ENCODE data around the gene ZNF521.
"Not testable (repeated sequence)": the region's sequence is repeated elsewhere in the genome, so short reads cannot be mapped to it uniquely, and the experiment has no call there.

Gene ZNF521

GRCh38 chr18:25052511-25052921, 299.4 kb downstream of the ZNF521 start:
- Histone ChIP-seq H3K27me3 (ENCODE audit: control insufficient read depth, insufficient read depth, low read length) (no peaks in the 10 kb centered on the region), H3K9ac (ENCODE audit: low read length) (no peak overlapping the region), H3K27ac (ENCODE audit: low read depth, low read length) (no peak overlapping the region), H3K4me3 (ENCODE audit: low read length) (no peak overlapping the region), H3K36me3 (ENCODE audit: control insufficient read depth, insufficient read depth, low read length) (no peaks in the 10 kb centered on the region), H3K4me1 (ENCODE audit: control insufficient read depth, insufficient read depth, low read length) (no peaks in the 10 kb centered on the region)

GRCh38 chr18:25050605-25051004, 301.4 kb downstream of the ZNF521 start:
- no peaks in the 10 kb centered on the region for H3K4me1 ChIP-seq (ENCODE audit: control insufficient read depth, insufficient read depth, low read length)
- no peaks in the 10 kb centered on the region for H3K36me3 ChIP-seq (ENCODE audit: control insufficient read depth, insufficient read depth, low read length)
- no peaks in the 10 kb centered on the region for H3K27me3 ChIP-seq (ENCODE audit: control insufficient read depth, insufficient read depth, low read length)
- H3K4me3 ChIP-seq (ENCODE audit: low read length): no peak overlapping the region
- no peak overlapping the region for H3K9ac ChIP-seq (ENCODE audit: low read length)
- no peak overlapping the region for H3K27ac ChIP-seq (ENCODE audit: low read depth, low read length)

DNA sequence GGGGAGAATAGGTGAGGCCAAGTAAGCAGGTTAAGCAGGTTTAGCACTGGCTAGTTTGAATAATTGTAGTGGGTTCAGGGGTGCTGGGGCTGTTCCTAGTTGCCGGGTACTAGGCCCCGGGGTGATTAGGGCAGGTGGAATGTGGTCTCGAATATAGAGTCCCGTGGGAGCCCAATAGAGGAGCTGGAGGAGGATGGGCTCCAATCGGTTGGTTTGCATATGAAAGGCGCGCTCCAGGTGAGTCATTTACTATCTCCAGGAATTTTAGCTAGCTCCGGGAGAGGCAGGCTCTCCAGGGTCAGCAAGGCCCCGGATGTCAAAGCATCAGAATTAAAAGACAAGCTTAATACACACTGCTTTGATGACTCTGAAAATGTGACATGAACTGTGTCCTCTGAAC, 304.0 kb downstream of the ZNF521 start:
- Histone ChIP-seq H3K9ac (ENCODE audit: low read length) (no peak overlapping the region), H3K27me3 (ENCODE audit: control insufficient read depth, insufficient read depth, low read length) (no peaks in the 10 kb centered on the region), H3K27ac (ENCODE audit: low read depth, low read length) (no peak overlapping the region), H3K4me1 (ENCODE audit: control insufficient read depth, insufficient read depth, low read length) (no peaks in the 10 kb centered on the region), H3K4me3 (ENCODE audit: low read length) (no peak overlapping the region), H3K36me3 (ENCODE audit: control insufficient read depth, insufficient read depth, low read length) (no peaks in the 10 kb centered on the region)

GRCh38 chr18:25047421-25047820, 304.5 kb downstream of the ZNF521 start:
- Histone ChIP-seq H3K36me3 (ENCODE audit: control insufficient read depth, insufficient read depth, low read length) (no peaks in the 10 kb centered on the region), H3K4me1 (ENCODE audit: control insufficient read depth, insufficient read depth, low read length) (no peaks in the 10 kb centered on the region), H3K27ac (ENCODE audit: low read depth, low read length) (no peak overlapping the region), H3K4me3 (ENCODE audit: low read length) (no peak overlapping the region), H3K9ac (ENCODE audit: low read length) (no peak overlapping the region), H3K27me3 (ENCODE audit: control insufficient read depth, insufficient read depth, low read length) (no peaks in the 10 kb centered on the region)

- no peaks in the 10 kb centered on the region for H3K27me3 ChIP-seq (ENCODE audit: control insufficient read depth, insufficient read depth, low read length)
- H3K36me3 ChIP-seq (ENCODE audit: control insufficient read depth, insufficient read depth, low read length): no peaks in the 10 kb centered on the region
- no peak overlapping the region for H3K9ac ChIP-seq (ENCODE audit: low read length)
- H3K27ac ChIP-seq (ENCODE audit: low read depth, low read length): no peak overlapping the region
- no peak overlapping the region for H3K4me3 ChIP-seq (ENCODE audit: low read length)
- H3K4me1 ChIP-seq (ENCODE audit: control insufficient read depth, insufficient read depth, low read length): no peaks in the 10 kb centered on the region
These were observed 307.3 kb downstream of the ZNF521 start for GRCh38 chr18:25044694-25045093.

GRCh38 chr18:25043104-25043503, 308.9 kb downstream of the ZNF521 start:
- H3K9ac ChIP-seq (ENCODE audit: low read length): no peak overlapping the region
- no peaks in the 10 kb centered on the region for H3K4me1 ChIP-seq (ENCODE audit: control insufficient read depth, insufficient read depth, low read length)
- H3K27me3 ChIP-seq (ENCODE audit: control insufficient read depth, insufficient read depth, low read length): no peaks in the 10 kb centered on the region
- no peak overlapping the region for H3K4me3 ChIP-seq (ENCODE audit: low read length)
- no peak overlapping the region for H3K27ac ChIP-seq (ENCODE audit: low read depth, low read length)
- H3K36me3 ChIP-seq (ENCODE audit: control insufficient read depth, insufficient read depth, low read length): no peaks in the 10 kb centered on the region

GRCh38 chr18:25042641-25043051, 309.3 kb downstream of the ZNF521 start:
- no peaks in the 10 kb centered on the region for H3K36me3 ChIP-seq (ENCODE audit: control insufficient read depth, insufficient read depth, low read length)
- no peaks in the 10 kb centered on the region for H3K4me1 ChIP-seq (ENCODE audit: control insufficient read depth, insufficient read depth, low read length)
- no peak overlapping the region for H3K4me3 ChIP-seq (ENCODE audit: low read length)
- H3K9ac ChIP-seq (ENCODE audit: low read length): no peak overlapping the region
- H3K27ac ChIP-seq (ENCODE audit: low read depth, low read length): no peak overlapping the region
- H3K27me3 ChIP-seq (ENCODE audit: control insufficient read depth, insufficient read depth, low read length): no peaks in the 10 kb centered on the region

DNA sequence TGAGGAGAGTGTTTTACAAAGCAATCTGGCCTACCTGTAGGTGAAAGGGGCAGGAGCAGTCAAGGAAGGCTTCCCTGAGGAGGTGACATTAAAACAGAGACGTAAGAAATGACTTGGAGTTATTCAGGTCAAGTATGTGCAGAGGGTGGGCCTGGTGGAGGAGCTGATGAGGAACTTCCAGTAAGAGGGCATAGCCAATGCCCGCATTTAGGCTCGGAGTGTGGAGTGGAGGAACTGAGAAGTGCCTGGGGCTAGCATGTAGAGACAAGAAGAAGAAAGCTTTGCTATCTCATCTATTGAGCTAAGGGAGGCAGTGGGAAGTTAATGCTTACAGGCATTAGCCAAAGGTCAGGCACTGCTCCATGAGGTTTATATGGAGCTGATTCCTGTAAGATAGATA, 312.2 kb downstream of the ZNF521 start:
- no peaks in the 10 kb centered on the region for H3K27me3 ChIP-seq (ENCODE audit: control insufficient read depth, insufficient read depth, low read length)
- H3K27ac ChIP-seq (ENCODE audit: low read depth, low read length): no peak overlapping the region
- no peaks in the 10 kb centered on the region for H3K4me1 ChIP-seq (ENCODE audit: control insufficient read depth, insufficient read depth, low read length)
- no peaks in the 10 kb centered on the region for H3K36me3 ChIP-seq (ENCODE audit: control insufficient read depth, insufficient read depth, low read length)
- no peak overlapping the region for H3K9ac ChIP-seq (ENCODE audit: low read length)
- H3K4me3 ChIP-seq (ENCODE audit: low read length): no peak overlapping the region

DNA sequence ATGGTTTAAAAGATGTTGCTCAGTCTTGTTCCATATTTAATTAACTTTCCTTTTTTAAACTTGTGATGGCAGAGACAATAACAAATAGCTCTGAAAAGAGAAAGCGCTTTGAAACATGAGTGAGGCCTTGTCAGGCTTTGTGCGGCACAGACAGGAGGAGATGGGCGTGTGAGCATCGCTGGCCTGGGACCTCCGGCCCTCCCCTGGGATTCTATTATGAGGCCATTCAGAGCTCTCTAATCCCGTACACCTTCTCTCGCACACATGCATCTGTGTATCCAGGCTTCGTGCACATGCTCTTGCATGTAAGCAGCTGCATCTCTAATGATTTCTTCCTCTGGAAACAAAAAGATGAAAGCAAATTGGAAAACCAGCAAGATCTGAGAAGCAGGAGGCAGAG, 313.7 kb downstream of the ZNF521 start:
- no peaks in the 10 kb centered on the region for H3K4me1 ChIP-seq (ENCODE audit: control insufficient read depth, insufficient read depth, low read length)
- H3K27me3 ChIP-seq (ENCODE audit: control insufficient read depth, insufficient read depth, low read length): no peaks in the 10 kb centered on the region
- H3K4me3 ChIP-seq (ENCODE audit: low read length): no peak overlapping the region
- H3K27ac ChIP-seq (ENCODE audit: low read depth, low read length): no peak overlapping the region
- H3K36me3 ChIP-seq (ENCODE audit: control insufficient read depth, insufficient read depth, low read length): no peaks in the 10 kb centered on the region
- H3K9ac ChIP-seq (ENCODE audit: low read length): no peak overlapping the region

DNA sequence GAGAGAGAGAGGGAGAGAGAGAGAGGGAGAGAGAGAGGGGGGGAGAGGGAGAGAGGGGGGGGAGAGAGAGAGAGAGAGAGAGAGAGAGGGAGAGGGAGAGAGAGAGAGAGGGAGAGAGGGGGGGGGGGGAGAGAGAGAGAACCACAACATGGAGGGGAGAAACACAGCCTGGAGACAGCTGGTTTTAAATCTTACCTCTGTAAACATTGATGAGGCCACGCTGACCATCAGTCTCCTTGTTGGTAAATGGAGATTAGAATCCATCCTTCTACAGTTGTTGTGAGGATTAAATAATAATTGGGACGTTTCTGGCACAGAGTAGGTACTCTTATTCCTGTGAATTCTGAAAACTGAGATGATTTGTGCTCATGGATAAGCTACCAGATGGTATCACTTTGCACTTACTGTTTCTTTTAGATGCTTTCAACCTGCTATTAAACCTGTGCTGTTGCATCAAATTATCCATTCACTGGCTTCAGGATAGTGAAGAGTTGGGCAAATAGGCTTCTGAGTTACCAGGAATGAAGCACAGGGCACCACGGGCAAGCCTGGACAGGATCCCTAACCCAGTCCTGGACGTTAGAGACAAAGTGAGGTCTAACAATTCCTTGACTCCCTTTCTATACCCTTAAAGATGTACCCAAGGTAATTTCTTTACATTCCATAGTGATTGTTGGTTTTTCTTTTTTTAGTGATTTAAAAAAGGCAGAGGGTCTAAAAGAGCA, 318.1 kb downstream of the ZNF521 start:
- H3K27me3 ChIP-seq (ENCODE audit: control insufficient read depth, insufficient read depth, low read length): no peaks in the 10 kb centered on the region
- no peaks in the 10 kb centered on the region for H3K4me1 ChIP-seq (ENCODE audit: control insufficient read depth, insufficient read depth, low read length)
- H3K36me3 ChIP-seq (ENCODE audit: control insufficient read depth, insufficient read depth, low read length): no peaks in the 10 kb centered on the region
- no peak overlapping the region for H3K9ac ChIP-seq (ENCODE audit: low read length)
- H3K4me3 ChIP-seq (ENCODE audit: low read length): no peak overlapping the region
- no peak overlapping the region for H3K27ac ChIP-seq (ENCODE audit: low read depth, low read length)

DNA sequence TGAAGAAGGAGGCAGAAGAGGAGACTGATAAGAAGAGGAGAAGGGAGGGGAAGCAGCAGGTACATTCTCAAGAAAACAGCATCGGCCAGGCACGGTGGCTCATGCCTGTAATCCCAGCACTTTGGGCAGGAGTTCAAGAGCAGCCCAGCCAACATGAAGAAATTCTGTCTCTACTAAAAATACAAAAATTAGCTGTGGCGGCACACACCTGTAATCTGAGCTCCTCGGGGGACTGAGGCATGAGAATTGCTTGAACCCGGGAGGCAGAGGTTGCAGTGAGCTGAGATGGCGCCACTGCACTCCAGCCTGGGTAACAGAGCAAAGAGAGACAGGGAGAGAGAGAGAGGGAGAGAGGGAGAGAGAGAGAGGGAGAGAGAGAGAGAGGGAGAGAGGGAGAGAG, 318.8 kb downstream of the ZNF521 start:
- not testable (repeated sequence) for H3K9ac ChIP-seq (ENCODE audit: low read length); H3K4me3 ChIP-seq (ENCODE audit: low read length); H3K4me1 ChIP-seq (ENCODE audit: control insufficient read depth, insufficient read depth, low read length); H3K36me3 ChIP-seq (ENCODE audit: control insufficient read depth, insufficient read depth, low read length); H3K27ac ChIP-seq (ENCODE audit: low read depth, low read length); H3K27me3 ChIP-seq (ENCODE audit: control insufficient read depth, insufficient read depth, low read length)

- no peaks in the 10 kb centered on the region for H3K27me3 ChIP-seq (ENCODE audit: control insufficient read depth, insufficient read depth, low read length)
- H3K36me3 ChIP-seq (ENCODE audit: control insufficient read depth, insufficient read depth, low read length): no peaks in the 10 kb centered on the region
- no peak overlapping the region for H3K27ac ChIP-seq (ENCODE audit: low read depth, low read length)
- H3K4me3 ChIP-seq (ENCODE audit: low read length): no peak overlapping the region
- H3K9ac ChIP-seq (ENCODE audit: low read length): no peak overlapping the region
- no peaks in the 10 kb centered on the region for H3K4me1 ChIP-seq (ENCODE audit: control insufficient read depth, insufficient read depth, low read length)
These were observed 322.2 kb downstream of the ZNF521 start for GRCh38 chr18:25029802-25030201.

DNA sequence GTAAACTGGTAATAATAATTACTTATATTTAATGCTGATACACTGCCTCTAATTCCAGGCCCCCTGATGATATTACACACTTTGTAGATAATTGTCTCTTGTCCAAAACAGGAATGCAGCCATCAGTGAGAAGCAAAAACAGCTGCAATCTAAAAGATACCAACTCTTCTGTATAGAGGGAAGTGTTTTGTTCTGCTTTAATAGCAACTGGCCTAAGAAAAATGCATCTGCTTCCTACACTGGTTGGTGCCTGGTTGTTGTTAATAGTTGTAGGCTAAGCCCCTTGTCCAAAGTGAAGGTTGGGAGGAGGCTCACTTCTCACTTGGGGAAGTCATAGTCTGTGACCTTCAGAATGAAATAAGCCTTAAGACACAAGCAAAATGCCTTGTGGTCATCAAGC, 332.0 kb downstream of the ZNF521 start:
- Histone ChIP-seq H3K27ac (ENCODE audit: low read depth, low read length) (no peak overlapping the region), H3K27me3 (ENCODE audit: control insufficient read depth, insufficient read depth, low read length) (no peaks in the 10 kb centered on the region), H3K9ac (ENCODE audit: low read length) (no peak overlapping the region), H3K4me1 (ENCODE audit: control insufficient read depth, insufficient read depth, low read length) (no peaks in the 10 kb centered on the region), H3K4me3 (ENCODE audit: low read length) (no peak overlapping the region), H3K36me3 (ENCODE audit: control insufficient read depth, insufficient read depth, low read length) (no peaks in the 10 kb centered on the region)
